ENCODE measurements around the gene LOXHD1.

Gene LOXHD1

GRCh38 chr18:46474487-46475389 lies 182.3 kb downstream of the LOXHD1 start:
- H2AFZ ChIP-seq (ENCODE audit: low read depth, low read length) = no peak overlapping the region
- no peak overlapping the region for H2AK5ac ChIP-seq (ENCODE audit: low read length, severe bottlenecking)
- H3K79me1 ChIP-seq (replicated peaks; ENCODE audit: low read length, poor library complexity, severe bottlenecking) = no peaks in the 10 kb centered on the region
- no peaks in the 10 kb centered on the region for H3K9me3 ChIP-seq (ENCODE audit: control insufficient read depth, low read length)
- no peak overlapping the region for H3K4ac ChIP-seq (ENCODE audit: low read depth in 1 of 2, low read length in 2 of 2)
- H3K4me3 ChIP-seq (ENCODE audit: insufficient read depth in 1 of 2, low read depth in 1 of 2, low read length in 2 of 2) = no peak overlapping the region
- H3K27me3 ChIP-seq (ENCODE audit: control insufficient read depth in 1 of 2, insufficient read depth in 1 of 2, low read length in 2 of 2) = peaks cover 23 to 44% of the 10 kb centered on the region in 2 experiments
- no peak overlapping the region for H2BK5ac ChIP-seq (ENCODE audit: low read depth, low read length, poor library complexity, severe bottlenecking)
- no peaks in the 10 kb centered on the region for H3K36me3 ChIP-seq (ENCODE audit: control insufficient read depth in 1 of 2, insufficient read depth in 2 of 2, low read depth in 1 of 2, low read length in 2 of 2)
- H2BK120ac ChIP-seq (ENCODE audit: low read depth, low read length) = no peak overlapping the region
- no peak overlapping the region for H2BK12ac ChIP-seq (ENCODE audit: low read length in 2 of 2)
- no peak for DNase-seq
- no peak overlapping the region for H2BK15ac ChIP-seq (ENCODE audit: low read depth, poor library complexity, severe bottlenecking)
- H3K23ac ChIP-seq (ENCODE audit: low read length in 2 of 2) = no peak overlapping the region
- no peak overlapping the region for H4K91ac ChIP-seq (ENCODE audit: low read length)
- H3K9ac ChIP-seq (ENCODE audit: low read length) = no peak overlapping the region
- 78% methylated on average over 12 of the region's 14 CpGs for WGBS
- no peak overlapping the region for H3K4me2 ChIP-seq (ENCODE audit: low read length, poor library complexity, severe bottlenecking)
- no peak overlapping the region for H3K14ac ChIP-seq (ENCODE audit: low read length in 2 of 2)
- H4K8ac ChIP-seq (ENCODE audit: low read length) = no peak overlapping the region
- H3K27ac ChIP-seq (ENCODE audit: low read length, poor library complexity, severe bottlenecking) = no peak overlapping the region
- H3K18ac ChIP-seq (ENCODE audit: low read depth in 1 of 2, low read length in 2 of 2) = no peak overlapping the region
- no peaks in the 10 kb centered on the region for H3K4me1 ChIP-seq (ENCODE audit: control insufficient read depth, insufficient read depth, low read depth, low read length)

GRCh38 chr18:46471809-46472498 lies 185.1 kb downstream of the LOXHD1 start:
- Histone ChIP-seq H3K4me3 (ENCODE audit: insufficient read depth in 1 of 2, low read depth in 1 of 2, low read length in 2 of 2) (no peak overlapping the region), H3K23ac (ENCODE audit: low read length in 2 of 2) (no peak overlapping the region), H3K27me3 (ENCODE audit: control insufficient read depth in 1 of 2, insufficient read depth in 1 of 2, low read length in 2 of 2) (peaks cover 20 to 50% of the 10 kb centered on the region in 2 experiments), H3K36me3 (ENCODE audit: control insufficient read depth in 1 of 2, insufficient read depth in 2 of 2, low read depth in 1 of 2, low read length in 2 of 2) (no peaks in the 10 kb centered on the region), H3K4me2 (ENCODE audit: low read length, poor library complexity, severe bottlenecking) (no peak overlapping the region), H3K18ac (ENCODE audit: low read depth in 1 of 2, low read length in 2 of 2) (no peak overlapping the region), H2BK12ac (ENCODE audit: low read length in 2 of 2) (no peak overlapping the region), H2BK120ac (ENCODE audit: low read depth, low read length) (no peak overlapping the region), H2BK15ac (ENCODE audit: low read depth, poor library complexity, severe bottlenecking) (no peak overlapping the region), H3K9ac (ENCODE audit: low read length) (no peak overlapping the region), H2BK5ac (ENCODE audit: low read depth, low read length, poor library complexity, severe bottlenecking) (no peak overlapping the region), H3K4me1 (ENCODE audit: control insufficient read depth, insufficient read depth, low read depth, low read length) (no peaks in the 10 kb centered on the region), H3K79me1 (replicated peaks; ENCODE audit: low read length, poor library complexity, severe bottlenecking) (no peaks in the 10 kb centered on the region), H4K91ac (ENCODE audit: low read length) (no peak overlapping the region), H2AK5ac (ENCODE audit: low read length, severe bottlenecking) (no peak overlapping the region), H3K9me3 (ENCODE audit: control insufficient read depth, low read length) (no peaks in the 10 kb centered on the region), H2AFZ (ENCODE audit: low read depth, low read length) (no peak overlapping the region), H3K4ac (ENCODE audit: low read depth in 1 of 2, low read length in 2 of 2) (no peak overlapping the region), H3K27ac (ENCODE audit: low read length, poor library complexity, severe bottlenecking) (no peak overlapping the region), H3K14ac (ENCODE audit: low read length in 2 of 2) (no peak overlapping the region), H4K8ac (ENCODE audit: low read length) (no peak overlapping the region)
- 70% methylated on average over 3 of the region's 3 CpGs for WGBS
- no peak for DNase-seq

DNA sequence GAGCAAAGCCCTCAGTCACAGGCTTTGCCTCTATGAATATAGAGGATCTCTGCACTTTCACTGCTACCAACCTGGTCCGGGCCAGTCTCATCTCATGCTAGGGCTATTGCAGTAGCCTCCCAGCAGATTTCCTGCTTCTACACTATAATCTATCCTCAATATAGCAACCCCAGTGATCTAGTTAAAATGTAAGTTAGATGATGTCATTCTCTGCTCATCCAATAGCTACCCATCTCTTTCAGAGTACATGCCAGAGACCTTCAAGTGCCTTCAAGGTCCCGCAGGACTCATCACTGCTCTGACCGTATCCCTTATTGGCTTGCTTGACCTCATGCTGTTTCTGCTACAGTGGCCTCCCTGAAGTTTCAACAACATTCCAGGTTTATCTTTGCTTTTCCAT lies 186.3 kb downstream of the LOXHD1 start:
- Histone ChIP-seq H2BK120ac (ENCODE audit: low read depth, low read length) (no peak overlapping the region), H2AFZ (ENCODE audit: low read depth, low read length) (no peak overlapping the region), H4K8ac (ENCODE audit: low read length) (no peak overlapping the region), H3K36me3 (ENCODE audit: control insufficient read depth in 1 of 2, insufficient read depth in 2 of 2, low read depth in 1 of 2, low read length in 2 of 2) (no peaks in the 10 kb centered on the region), H2BK5ac (ENCODE audit: low read depth, low read length, poor library complexity, severe bottlenecking) (no peak overlapping the region), H3K4me2 (ENCODE audit: low read length, poor library complexity, severe bottlenecking) (no peak overlapping the region), H3K4ac (ENCODE audit: low read depth in 1 of 2, low read length in 2 of 2) (no peak overlapping the region), H4K91ac (ENCODE audit: low read length) (no peak overlapping the region), H3K27me3 (ENCODE audit: control insufficient read depth in 1 of 2, insufficient read depth in 1 of 2, low read length in 2 of 2) (peaks cover 18 to 44% of the 10 kb centered on the region in 2 experiments), H3K9me3 (ENCODE audit: control insufficient read depth, low read length) (no peaks in the 10 kb centered on the region), H3K27ac (ENCODE audit: low read length, poor library complexity, severe bottlenecking) (no peak overlapping the region), H3K4me1 (ENCODE audit: control insufficient read depth, insufficient read depth, low read depth, low read length) (no peaks in the 10 kb centered on the region), H2BK12ac (ENCODE audit: low read length in 2 of 2) (no peak overlapping the region), H3K18ac (ENCODE audit: low read depth in 1 of 2, low read length in 2 of 2) (no peak overlapping the region), H2AK5ac (ENCODE audit: low read length, severe bottlenecking) (no peak overlapping the region), H3K4me3 (ENCODE audit: insufficient read depth in 1 of 2, low read depth in 1 of 2, low read length in 2 of 2) (no peak overlapping the region), H3K14ac (ENCODE audit: low read length in 2 of 2) (no peak overlapping the region), H3K23ac (ENCODE audit: low read length in 2 of 2) (no peak overlapping the region), H3K79me1 (replicated peaks; ENCODE audit: low read length, poor library complexity, severe bottlenecking) (no peaks in the 10 kb centered on the region), H2BK15ac (ENCODE audit: low read depth, poor library complexity, severe bottlenecking) (no peak overlapping the region), H3K9ac (ENCODE audit: low read length) (no peak overlapping the region)
- 74% methylated on average over 3 of the region's 3 CpGs for WGBS
- no peak for DNase-seq

GRCh38 chr18:46469186-46469915 lies 187.7 kb downstream of the LOXHD1 start:
- Histone ChIP-seq H3K4me2 (ENCODE audit: low read length, poor library complexity, severe bottlenecking) (no peak overlapping the region), H3K4ac (ENCODE audit: low read depth in 1 of 2, low read length in 2 of 2) (no peak overlapping the region), H2BK12ac (ENCODE audit: low read length in 2 of 2) (no peak overlapping the region), H3K14ac (ENCODE audit: low read length in 2 of 2) (no peak overlapping the region), H3K4me3 (ENCODE audit: insufficient read depth in 1 of 2, low read depth in 1 of 2, low read length in 2 of 2) (no peak overlapping the region), H3K36me3 (ENCODE audit: control insufficient read depth in 1 of 2, insufficient read depth in 2 of 2, low read depth in 1 of 2, low read length in 2 of 2) (no peaks in the 10 kb centered on the region), H2BK15ac (ENCODE audit: low read depth, poor library complexity, severe bottlenecking) (no peak overlapping the region), H2AFZ (ENCODE audit: low read depth, low read length) (no peak overlapping the region), H3K79me1 (replicated peaks; ENCODE audit: low read length, poor library complexity, severe bottlenecking) (no peaks in the 10 kb centered on the region), H3K9me3 (ENCODE audit: control insufficient read depth, low read length) (no peaks in the 10 kb centered on the region), H3K18ac (ENCODE audit: low read depth in 1 of 2, low read length in 2 of 2) (no peak overlapping the region), H4K8ac (ENCODE audit: low read length) (no peak overlapping the region), H3K9ac (ENCODE audit: low read length) (no peak overlapping the region), H2BK5ac (ENCODE audit: low read depth, low read length, poor library complexity, severe bottlenecking) (no peak overlapping the region), H4K91ac (ENCODE audit: low read length) (no peak overlapping the region), H3K27ac (ENCODE audit: low read length, poor library complexity, severe bottlenecking) (no peak overlapping the region), H3K4me1 (ENCODE audit: control insufficient read depth, insufficient read depth, low read depth, low read length) (no peaks in the 10 kb centered on the region), H3K23ac (ENCODE audit: low read length in 2 of 2) (no peak overlapping the region), H3K27me3 (ENCODE audit: control insufficient read depth in 1 of 2, insufficient read depth in 1 of 2, low read length in 2 of 2) (peaks cover 25 to 45% of the 10 kb centered on the region in 2 experiments), H2BK120ac (ENCODE audit: low read depth, low read length) (no peak overlapping the region), H2AK5ac (ENCODE audit: low read length, severe bottlenecking) (no peak overlapping the region)
- 58% methylated on average over 3 of the region's 3 CpGs for WGBS
- no peak for DNase-seq

All from mesenchymal stem cell (in vitro differentiated cells and primary cell).